GM19397 (cell line): ENCODE results near the gene EBP.

Experiments
- ATAC-seq: cut with Tn5 transposase; IDR thresholded peaks from one replicate; pipeline ENCODE4 v1.9.1; 2021; ENCODE audit warnings: mild to moderate bottlenecking, moderate library complexity; ENCODE audit not compliant: unreplicated experiment

The EBP gene

GRCh38 chrX:48574270-48575266 lies 53.0 kb downstream of the EBP start, which contains the start of gene RBM3:
Gene RBM3 (plus strand): TSS chrX:48574484. CDS start chrX:48575181, 697 bp downstream.
- peak; percentile 88 for ATAC-seq

DNA sequence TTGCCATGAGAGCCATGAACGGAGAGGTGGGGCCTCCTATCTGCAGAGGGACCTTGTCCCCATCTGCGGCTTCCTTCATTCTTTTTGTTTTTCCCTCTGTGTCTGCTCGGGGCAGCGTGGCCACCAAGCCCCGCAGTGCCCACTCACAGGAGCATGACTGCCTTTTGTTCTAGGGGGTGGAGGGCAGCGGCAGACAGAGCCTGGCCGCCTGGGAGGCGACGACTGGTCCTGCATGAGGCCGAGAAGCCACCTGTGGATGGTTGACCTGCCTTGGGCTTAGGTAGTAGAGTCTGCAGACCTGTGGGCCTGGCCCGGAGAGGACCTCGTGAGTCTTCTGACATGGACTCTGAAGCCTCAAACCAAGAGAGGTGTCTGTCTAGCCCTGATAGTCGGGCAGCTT lies 54.0 kb downstream of the EBP start:
- ATAC-seq, result no peak

GRCh38 chrX:48576108-48576507 lies 54.5 kb downstream of the EBP start:
- ATAC-seq, result no peak
